CD14-positive monocyte (primary cell): ENCODE data around the gene EMC6. TPM values are rescaled to one million over a fixed set of nuclear protein-coding genes. Genes with fewer than 3 reads are reported as not detected.
"Not testable (repeated sequence)": the region's sequence is repeated elsewhere in the genome, so short reads cannot be mapped to it uniquely, and the experiment has no call there.

Experiments used
- DNase-seq, 3 donors: peaks; one replicate each; pipeline ENCODE4 v3.0.0-alpha.2; 2011 to 2022
- H2AFZ ChIP-seq: 2 replicates; pipeline ENCODE4 v1.6.0; 2012; ENCODE audit warnings: mild to moderate bottlenecking, low read depth, low read length, inconsistent platforms; ENCODE audit not compliant: insufficient read depth, poor library complexity, severe bottlenecking
- H3K27ac ChIP-seq, 2 donors: 1 replicate in 1 of 2; 2 replicates in 1 of 2; pipeline ENCODE4 v1.5.1; 2012 to 2013; ENCODE audit warnings: low read length in 2 of 2, control low read depth in 1 of 2, inconsistent platforms in 1 of 2, low read depth in 1 of 2, mild to moderate bottlenecking in 1 of 2
- H3K27me3 ChIP-seq, 2 donors: one replicate each; pipeline versions ENCODE4 v1.6.0 to v1.6.1; 2011 to 2013; ENCODE audit warnings: low read length in 2 of 2; ENCODE audit not compliant: control insufficient read depth in 2 of 2, insufficient read depth in 2 of 2
- H3K36me3 ChIP-seq, 2 donors: replicated peaks in 1 of 2; 1 replicate in 1 of 2; 2 replicates in 1 of 2; pipeline versions ENCODE4 v1.5.1 to v1.6.1; 2012 to 2013; ENCODE audit warnings: low read length in 2 of 2, control low read depth in 1 of 2, inconsistent platforms in 1 of 2, mild to moderate bottlenecking in 1 of 2; ENCODE audit not compliant: insufficient read depth in 2 of 2, control insufficient read depth in 1 of 2
- H3K4me1 ChIP-seq, 2 donors: 1 replicate in 1 of 2; 2 replicates in 1 of 2; pipeline versions ENCODE4 v1.5.1 to v1.6.1; 2012 to 2013; ENCODE audit warnings: low read length in 2 of 2, control low read depth in 1 of 2, inconsistent platforms in 1 of 2, mild to moderate bottlenecking in 1 of 2, moderate library complexity in 1 of 2; ENCODE audit not compliant: insufficient read depth in 2 of 2, control insufficient read depth in 1 of 2
- H3K4me2 ChIP-seq: replicated peaks from 2 replicates; pipeline ENCODE3; 2012; ENCODE audit warnings: low read length, moderate library complexity, mild to moderate bottlenecking; ENCODE audit not compliant: poor library complexity, severe bottlenecking; ENCODE audit errors: extremely low read depth
- H3K4me3 ChIP-seq, 3 experiments: fragments of 200-600 bp in 1 of 3; sonication (generic) in 1 of 3; replicated peaks in 1 of 3; 1 replicate in 2 of 3; 2 replicates in 1 of 3; pipeline ENCODE4 v1.5.1; 2011 to 2013; ENCODE audit warnings: low read length in 3 of 3, mild to moderate bottlenecking in 3 of 3, control low read depth in 2 of 3, low read depth in 2 of 3, inconsistent platforms in 1 of 3, moderate library complexity in 1 of 3
- H3K79me2 ChIP-seq: 2 replicates; pipeline ENCODE4 v1.6.0; 2012; ENCODE audit warnings: mild to moderate bottlenecking, control low read depth, inconsistent platforms, low read length, moderate library complexity; ENCODE audit not compliant: insufficient read depth
- H3K9ac ChIP-seq: 2 replicates; pipeline ENCODE4 v1.6.0; 2017; ENCODE audit warnings: low read length, mild to moderate bottlenecking; ENCODE audit not compliant: insufficient read depth, poor library complexity, severe bottlenecking
- H3K9me3 ChIP-seq, 2 donors: replicated peaks in 1 of 2; 1 replicate in 1 of 2; 2 replicates in 1 of 2; pipeline versions ENCODE4 v1.5.1 to v1.6.1; 2012 to 2013; ENCODE audit warnings: low read length in 2 of 2, control low read depth in 1 of 2; ENCODE audit not compliant: control insufficient read depth in 1 of 2, insufficient read depth in 1 of 2
- H4K20me1 ChIP-seq: 2 replicates; pipeline ENCODE4 v1.6.0; 2012; ENCODE audit warnings: mild to moderate bottlenecking, low read length, control low read depth, moderate library complexity; ENCODE audit not compliant: insufficient read depth
- H3K27ac Mint-ChIP-seq, 7 donors: one replicate each; pipeline ENCODE4 v1.8.0; 2020; ENCODE audit warnings: mild to moderate bottlenecking in 7 of 7, mixed read lengths in 7 of 7, moderate library complexity in 6 of 7, inconsistent platforms in 2 of 7
- H3K27me3 Mint-ChIP-seq, 3 donors: one replicate each; pipeline ENCODE4 v1.8.0; 2021 to 2022; ENCODE audit warnings: low read depth in 3 of 3, mild to moderate bottlenecking in 3 of 3, mixed read lengths in 3 of 3, moderate library complexity in 3 of 3, inconsistent platforms in 1 of 3
- H3K36me3 Mint-ChIP-seq, 2 donors: one replicate each; pipeline ENCODE4 v1.8.0; 2020; ENCODE audit warnings: mixed read lengths in 2 of 2, inconsistent platforms in 1 of 2, mild to moderate bottlenecking in 1 of 2
- H3K4me1 Mint-ChIP-seq: one replicate; pipeline ENCODE4 v1.8.0; 2020; ENCODE audit warnings: mild to moderate bottlenecking, mixed read lengths
- H3K4me3 Mint-ChIP-seq, 2 donors: one replicate each; pipeline ENCODE4 v1.8.0; 2020; ENCODE audit warnings: mild to moderate bottlenecking in 2 of 2, mixed read lengths in 2 of 2, moderate library complexity in 1 of 2
- H3K9me3 Mint-ChIP-seq, 7 donors: one replicate each; pipeline ENCODE4 v1.8.0; 2020 to 2022; ENCODE audit warnings: mixed read lengths in 7 of 7, mild to moderate bottlenecking in 6 of 7, moderate library complexity in 6 of 7, inconsistent platforms in 2 of 7
- CTCF ChIP-seq: fragments of 200-600 bp; IDR thresholded peaks from one replicate; pipeline ENCODE4 v1.8.0; 2022; ENCODE audit warnings: antibody characterized with exemption, mild to moderate bottlenecking
- WGBS: methylation state at CpG from one replicate; pipeline ENCODE4 v1.1.5; 2013; ENCODE audit warnings: missing lambda C conversion rate; ENCODE audit not compliant: insufficient coverage; 5-methylcytosine and 5-hydroxymethylcytosine counted together
- intact Hi-C, 2 donors: fragments of 100-400 bp; cut with micrococcal nuclease; formaldehyde crosslinking; loops; one replicate each; pipeline versions ENCODE4 v1.15.0 to v1.15.1; 2023
- polyA plus RNA-seq, 3 donors: library from polyadenylated mRNA; depleted of rRNA in 1 of 3; unstranded in 2 of 3; stranded (reverse) in 1 of 3; fragments of 300-500 nt in 2 of 3; fragments of >200 nt in 1 of 3; fragmentation: Illumina TruSeq in 2 of 3; gene quantifications; 1 replicate in 2 of 3; 2 replicates in 1 of 3; pipeline ENCODE4 v1.2.3, GENCODE V29; 2012 to 2021

The EMC6 gene
- polyA plus RNA-seq, 3 donors, result 24.4 to 118 (median 105) TPM

GRCh38 chr17:3704931-3705717 lies 36.5 kb downstream of the EMC6 start:
- peaks cover 0 to 6% (median 5%) of the 10 kb centered on the region in 7 donors for H3K9me3 Mint-ChIP-seq
- H3K36me3 ChIP-seq, result no peaks in the 10 kb centered on the region
- WGBS, result 84% methylated on average over 7 of the region's 20 CpGs
- H3K4me3 Mint-ChIP-seq, result no peak overlapping the region
- no peak for TF ChIP-seq CTCF
- no peaks in the 10 kb centered on the region for H3K27me3 ChIP-seq
- H3K27ac ChIP-seq, result no peak overlapping the region
- no peak overlapping the region for H2AFZ ChIP-seq
- peak overlapping the region in 1 of 7 donors; percentile 15 for H3K27ac Mint-ChIP-seq
- no peak overlapping the region for H3K4me3 ChIP-seq
- H4K20me1 ChIP-seq, result no peaks in the 10 kb centered on the region
- peaks cover 0 to 6% (median 2%) of the 10 kb centered on the region in 3 donors for H3K27me3 Mint-ChIP-seq
- H3K9me3 ChIP-seq, result peaks cover 0 to 4% of the 10 kb centered on the region in 2 donors
- no peaks in the 10 kb centered on the region for H3K79me2 ChIP-seq
- no peak overlapping the region for H3K9ac ChIP-seq
- H3K4me2 ChIP-seq, result no peak overlapping the region
- intact Hi-C loops, result no loop called here
- peaks cover 0 to 6% of the 10 kb centered on the region in 2 donors for H3K36me3 Mint-ChIP-seq
- DNase-seq, result no peak
- peaks cover 2 to 4% of the 10 kb centered on the region in 2 donors for H3K4me1 ChIP-seq
- H3K4me1 Mint-ChIP-seq, result peaks cover 11% of the 10 kb centered on the region

GRCh38 chr17:3705718-3705984 lies 37.0 kb downstream of the EMC6 start:
- H3K4me3 ChIP-seq, H3K27me3 Mint-ChIP-seq, H3K4me1 ChIP-seq, H3K9ac ChIP-seq, H3K27me3 ChIP-seq, H3K9me3 ChIP-seq, H3K4me2 ChIP-seq, H3K36me3 ChIP-seq, H2AFZ ChIP-seq, intact Hi-C loops, H3K27ac Mint-ChIP-seq, H4K20me1 ChIP-seq, H3K9me3 Mint-ChIP-seq, H3K36me3 Mint-ChIP-seq, DNase-seq, H3K79me2 ChIP-seq, H3K27ac ChIP-seq, H3K4me3 Mint-ChIP-seq: not testable (repeated sequence)
- WGBS, result 100% methylated on average over 1 of the region's 1 CpG
- peaks cover 14% of the 10 kb centered on the region for H3K4me1 Mint-ChIP-seq
